HG03060 (cell line): ENCODE measurements around the gene PEX10.
A peak's percentile ranks its signal among the peaks of the same experiment; 100 is the strongest.
"Not testable (repeated sequence)": the region's sequence is repeated elsewhere in the genome, so short reads cannot be mapped to it uniquely, and the experiment has no call there.

Experiments
- ATAC-seq: cut with Tn5 transposase; IDR thresholded peaks from one replicate; pipeline ENCODE4 v1.9.1; 2021; ENCODE audit warnings: low read depth, moderate number of reproducible peaks; ENCODE audit not compliant: unreplicated experiment

PEX10 gene

DNA sequence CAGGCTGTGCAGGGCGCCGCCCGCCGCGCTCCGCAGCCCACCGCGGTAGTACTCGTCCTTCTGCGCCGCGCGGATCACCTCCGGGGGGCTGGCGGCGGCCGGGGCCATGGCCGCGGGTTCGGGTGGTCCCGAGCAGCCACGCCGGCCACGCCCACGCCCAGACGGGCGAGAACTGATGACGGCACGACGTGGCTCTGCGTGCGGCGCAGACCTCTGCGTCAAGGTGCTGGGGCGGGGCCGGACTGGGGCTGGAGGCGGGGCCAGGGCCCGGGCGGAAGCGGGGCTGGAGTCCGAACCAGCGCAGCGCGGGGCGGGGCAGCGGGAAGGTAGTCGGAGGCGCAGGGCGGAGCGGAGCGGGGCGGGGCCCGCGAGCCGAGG lies at the start of gene PEX10:
Gene PEX10, minus strand, starts transcription at position 170 of the 378 bp plus-strand sequence. Its CDS starts 62 bp downstream, at position 108.
- peak; percentile 56 for ATAC-seq

DNA sequence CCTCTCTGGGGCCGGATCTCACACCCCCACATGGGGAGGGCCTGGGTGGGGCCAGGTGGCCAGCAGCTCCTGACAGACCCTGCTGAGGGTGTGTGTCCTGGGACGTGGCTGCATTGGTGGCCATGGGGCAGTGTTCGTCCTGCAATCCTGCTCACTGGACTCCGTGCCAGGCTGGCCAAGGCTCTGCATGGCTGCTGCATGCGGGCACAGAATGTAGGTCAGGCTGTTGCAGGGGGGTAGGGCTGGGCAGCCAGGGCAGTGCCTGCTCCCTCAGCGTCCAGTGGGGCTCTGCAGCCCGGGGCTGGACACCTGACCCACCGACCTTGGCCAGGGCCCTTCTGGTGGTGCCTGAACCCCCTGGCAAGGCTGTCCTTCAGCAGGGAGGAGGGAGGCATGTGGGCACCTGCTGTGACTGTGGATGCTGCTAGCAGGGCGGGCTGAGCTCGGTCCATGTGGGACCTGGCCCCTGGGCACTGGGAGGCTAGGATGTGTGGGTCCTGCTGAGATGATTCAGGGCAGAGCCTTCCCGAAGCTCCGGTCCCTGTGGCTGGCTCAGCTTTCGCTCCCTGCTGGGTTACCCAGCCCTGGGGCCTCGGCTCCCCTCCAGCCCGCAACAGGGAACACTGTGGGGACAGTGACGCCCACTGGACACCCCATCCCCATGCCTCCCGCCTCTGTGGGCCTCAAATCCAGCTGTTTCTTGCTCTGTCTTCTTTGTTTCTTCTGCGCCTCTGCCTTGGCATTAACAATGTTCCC lies 48.8 kb upstream of the PEX10 start:
- no peak for ATAC-seq

DNA sequence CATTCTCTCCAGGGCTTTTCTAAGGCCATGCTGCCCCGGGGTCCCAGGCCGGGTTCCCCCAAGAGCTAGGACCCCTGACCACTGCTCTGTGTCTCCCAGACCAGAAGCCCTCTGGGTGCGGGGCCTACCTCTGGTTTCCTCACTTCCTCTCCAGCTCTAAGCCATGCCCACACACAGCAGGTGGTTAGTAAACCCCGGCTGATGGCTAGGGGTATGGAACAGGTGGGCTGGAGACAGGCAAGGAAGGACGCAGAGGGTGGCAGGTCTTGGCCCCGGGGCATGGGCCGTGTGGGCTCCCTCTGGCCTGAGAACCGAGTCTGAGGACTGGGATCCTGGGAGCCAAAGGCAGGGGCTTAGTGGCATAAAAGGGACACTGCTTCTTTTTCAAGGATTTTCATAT lies 47.8 kb upstream of the PEX10 start:
- ATAC-seq: no peak

DNA sequence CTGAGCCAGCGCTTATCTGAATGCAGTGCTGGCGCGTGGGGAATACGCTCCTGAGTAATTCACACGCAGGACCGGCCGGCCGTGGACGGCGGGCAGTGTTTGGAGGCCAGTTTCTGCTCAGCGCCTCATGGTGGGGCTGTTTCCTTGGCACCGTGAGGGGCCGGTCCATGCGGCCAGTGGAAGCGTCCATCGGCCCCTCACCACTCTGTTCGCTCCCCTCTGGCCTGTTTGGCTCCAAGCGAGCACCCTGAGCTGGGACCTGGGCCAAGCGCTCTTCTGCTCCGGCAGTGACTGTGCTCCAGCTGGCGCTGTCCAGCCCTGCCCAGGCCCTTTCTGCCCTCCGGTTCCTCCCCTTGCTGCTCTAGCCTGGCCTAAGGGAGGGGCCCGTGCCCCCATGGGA lies 47.4 kb upstream of the PEX10 start:
- no peak for ATAC-seq

DNA sequence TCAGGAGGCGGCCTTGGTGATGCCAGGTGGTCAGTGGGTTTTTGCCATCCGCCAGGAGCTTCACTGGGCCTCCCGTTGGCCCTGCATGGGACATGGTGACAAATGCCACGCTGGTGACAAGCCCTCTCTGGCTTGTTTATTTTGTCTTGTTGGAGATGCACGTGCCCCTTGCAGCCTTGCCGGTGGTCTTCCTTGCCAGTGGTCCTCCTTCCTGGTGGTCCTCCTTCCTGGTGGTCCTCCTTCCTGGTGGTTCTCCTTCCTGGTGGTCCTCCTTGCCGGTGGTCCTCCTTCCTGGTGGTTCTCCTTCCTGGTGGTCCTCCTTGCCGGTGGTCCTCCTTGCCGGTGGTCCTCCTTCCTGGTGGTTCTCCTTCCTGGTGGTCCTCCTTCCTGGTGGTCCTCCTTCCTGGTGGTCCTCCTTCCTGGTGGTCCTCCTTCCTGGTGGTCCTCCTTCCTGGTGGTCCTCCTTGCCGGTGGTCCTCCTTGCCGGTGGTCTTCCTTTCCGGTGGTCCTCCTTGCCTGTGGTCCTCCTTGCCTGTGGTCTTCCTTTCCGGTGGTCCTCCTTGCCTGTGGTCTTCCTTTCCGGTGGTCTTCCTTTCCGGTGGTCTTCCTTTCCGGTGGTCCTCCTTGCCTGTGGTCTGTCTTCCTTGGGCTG lies 46.9 kb upstream of the PEX10 start:
- not testable (repeated sequence) for ATAC-seq

DNA sequence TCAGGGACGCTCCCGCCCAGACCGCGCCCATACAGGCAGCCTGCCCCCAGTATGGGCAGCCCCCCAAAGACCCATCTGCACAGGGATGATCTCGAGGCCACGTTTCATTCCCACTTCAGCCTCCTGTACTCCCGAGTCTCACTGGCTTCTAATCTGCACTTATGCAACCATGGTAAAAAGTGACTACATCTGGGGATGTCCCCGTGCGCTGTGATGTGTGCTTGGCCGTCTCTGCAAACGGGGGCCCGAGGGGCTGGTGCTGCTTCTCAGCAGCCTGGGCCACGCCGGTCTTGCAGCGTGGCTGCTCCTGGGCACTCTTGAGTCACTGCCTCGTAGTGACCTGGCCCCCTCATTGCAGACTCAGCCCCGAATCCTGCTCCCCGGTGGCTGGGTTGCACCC lies 46.3 kb upstream of the PEX10 start:
- ATAC-seq: no peak

DNA sequence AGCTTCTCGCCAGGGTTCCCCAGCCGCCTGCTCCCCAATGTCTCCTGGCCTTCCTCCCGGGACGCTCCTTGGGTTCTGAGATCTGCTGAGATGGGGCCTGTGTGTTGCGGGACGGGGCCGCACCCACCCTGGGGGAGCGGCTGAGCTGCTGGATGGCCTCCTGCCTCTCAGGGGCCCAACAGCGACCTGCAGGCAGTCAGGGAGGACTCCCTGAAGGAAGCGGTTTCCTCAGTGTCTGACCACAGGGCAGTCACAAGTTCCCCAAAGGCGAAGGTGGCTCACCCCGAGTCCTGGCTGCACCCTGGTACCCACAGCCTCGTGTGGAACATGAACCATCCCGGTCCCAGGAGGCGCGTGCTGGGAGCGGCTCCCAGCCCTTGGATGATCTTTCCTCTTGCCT lies 45.1 kb upstream of the PEX10 start:
- ATAC-seq: no peak

DNA sequence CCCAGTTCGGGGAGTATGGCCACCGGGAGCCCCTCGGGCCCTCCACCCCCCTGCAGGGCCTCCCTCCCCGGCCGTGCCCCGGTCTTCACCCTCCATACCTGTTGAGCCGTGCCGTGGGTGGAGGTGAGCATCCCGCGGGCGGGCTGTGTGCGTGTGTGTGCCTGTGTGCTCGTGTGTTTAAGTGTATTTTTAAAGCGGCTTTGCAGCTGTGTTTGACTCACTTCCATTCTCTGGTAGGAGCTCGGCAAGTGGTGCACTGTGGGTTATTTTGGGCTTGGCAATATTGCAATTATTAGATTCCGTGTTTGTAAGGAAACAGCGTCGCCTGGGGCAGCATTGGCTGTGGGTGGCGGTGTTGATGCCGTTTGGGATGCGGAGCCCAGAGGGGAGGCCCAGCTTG lies 43.4 kb upstream of the PEX10 start:
- no peak for ATAC-seq

DNA sequence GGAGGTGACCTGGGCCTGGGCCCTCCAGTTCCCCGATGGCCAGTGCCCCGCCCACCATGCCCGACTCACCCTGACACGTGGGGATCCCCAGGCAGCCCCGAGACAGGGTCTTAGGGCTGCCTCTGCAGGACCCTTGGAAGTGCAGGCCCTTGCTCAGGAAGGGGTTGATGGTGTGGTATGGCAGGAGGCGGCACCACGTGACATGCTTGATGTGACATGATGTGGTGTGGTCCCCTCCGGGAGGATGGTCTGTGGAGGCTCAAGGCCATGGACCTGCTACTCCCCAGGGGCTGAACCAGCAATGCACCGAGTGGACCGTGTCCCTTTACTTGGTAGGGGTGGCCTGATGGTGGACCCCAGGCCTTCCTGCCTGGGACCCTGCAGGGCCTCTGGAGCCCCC lies 41.9 kb upstream of the PEX10 start:
- no peak for ATAC-seq

DNA sequence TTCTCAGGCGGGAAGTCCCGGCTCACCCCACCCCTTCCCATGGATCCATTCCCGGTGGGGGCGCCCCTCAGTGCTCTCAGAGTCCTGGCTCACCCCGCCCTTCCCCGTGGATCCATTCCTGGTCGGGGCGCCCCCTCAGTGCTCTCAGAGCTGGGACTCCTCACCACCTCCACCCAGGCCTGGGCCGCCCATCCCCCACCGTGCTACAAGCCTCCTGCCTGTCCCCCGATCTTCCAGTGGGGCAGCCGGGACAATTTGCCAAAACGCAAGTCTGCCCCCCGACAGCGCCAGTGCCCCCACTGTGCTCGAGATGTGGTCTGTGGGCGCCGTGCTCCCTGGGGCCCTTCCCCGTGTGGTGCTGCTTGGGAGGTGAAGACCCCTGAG lies 40.6 kb upstream of the PEX10 start:
- ATAC-seq: no peak

DNA sequence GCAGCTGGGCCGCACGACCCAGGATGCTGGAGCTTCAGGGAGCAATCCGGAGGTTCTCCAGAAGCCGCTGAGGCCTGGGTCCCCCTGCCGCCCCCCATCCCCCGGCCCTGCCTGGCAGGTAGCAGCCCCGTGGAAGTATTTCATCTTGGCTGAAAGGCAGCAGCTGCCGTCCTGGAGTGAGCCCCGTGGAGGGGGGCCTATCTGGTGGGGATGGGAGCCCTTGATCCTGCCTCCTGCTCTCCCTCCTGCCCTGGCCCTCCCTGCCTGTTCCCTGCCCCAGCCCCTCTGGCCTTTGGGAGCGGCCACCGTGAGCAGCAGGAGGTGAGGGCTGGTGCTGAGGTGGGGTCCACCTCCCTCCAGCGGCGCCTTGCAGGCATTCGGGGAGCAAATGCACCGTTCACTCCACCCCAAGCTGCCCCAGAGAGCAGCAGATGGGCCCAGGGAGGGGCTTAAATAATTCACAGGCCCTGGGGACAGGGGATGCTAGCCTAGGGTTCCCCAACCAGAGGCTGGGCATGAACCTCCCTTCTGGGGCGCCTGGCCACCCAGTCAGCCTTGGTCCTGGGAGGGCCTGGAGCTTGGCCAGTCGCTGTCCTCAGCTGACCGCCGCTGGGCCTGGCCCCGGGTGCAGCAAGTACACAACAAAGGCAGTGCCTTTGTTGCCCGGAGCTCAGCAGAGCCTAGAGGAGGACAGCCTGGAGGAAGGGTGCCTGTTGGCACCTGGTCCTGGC lies 40.0 kb upstream of the PEX10 start:
- ATAC-seq: no peak

DNA sequence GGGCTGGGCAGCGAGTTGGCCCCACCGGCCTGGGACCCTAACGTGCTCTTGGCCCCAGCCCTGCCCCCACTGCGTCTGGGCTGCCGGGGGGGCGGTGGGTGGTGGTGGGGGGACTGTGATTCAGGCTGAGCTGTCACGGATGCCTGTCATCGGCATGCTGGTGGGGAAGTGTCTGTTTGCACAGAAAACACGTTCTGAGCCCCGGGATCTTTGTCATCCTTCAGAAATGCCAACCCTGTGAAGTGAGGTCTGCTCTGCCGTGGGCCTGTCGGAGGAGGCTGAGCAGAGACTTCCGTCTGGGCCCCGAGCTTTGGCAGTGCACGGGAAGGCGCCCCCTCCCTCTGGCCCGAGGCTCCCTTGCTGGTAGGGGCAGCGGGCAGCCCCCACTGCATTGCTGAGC lies 39.4 kb upstream of the PEX10 start:
- no peak for ATAC-seq

DNA sequence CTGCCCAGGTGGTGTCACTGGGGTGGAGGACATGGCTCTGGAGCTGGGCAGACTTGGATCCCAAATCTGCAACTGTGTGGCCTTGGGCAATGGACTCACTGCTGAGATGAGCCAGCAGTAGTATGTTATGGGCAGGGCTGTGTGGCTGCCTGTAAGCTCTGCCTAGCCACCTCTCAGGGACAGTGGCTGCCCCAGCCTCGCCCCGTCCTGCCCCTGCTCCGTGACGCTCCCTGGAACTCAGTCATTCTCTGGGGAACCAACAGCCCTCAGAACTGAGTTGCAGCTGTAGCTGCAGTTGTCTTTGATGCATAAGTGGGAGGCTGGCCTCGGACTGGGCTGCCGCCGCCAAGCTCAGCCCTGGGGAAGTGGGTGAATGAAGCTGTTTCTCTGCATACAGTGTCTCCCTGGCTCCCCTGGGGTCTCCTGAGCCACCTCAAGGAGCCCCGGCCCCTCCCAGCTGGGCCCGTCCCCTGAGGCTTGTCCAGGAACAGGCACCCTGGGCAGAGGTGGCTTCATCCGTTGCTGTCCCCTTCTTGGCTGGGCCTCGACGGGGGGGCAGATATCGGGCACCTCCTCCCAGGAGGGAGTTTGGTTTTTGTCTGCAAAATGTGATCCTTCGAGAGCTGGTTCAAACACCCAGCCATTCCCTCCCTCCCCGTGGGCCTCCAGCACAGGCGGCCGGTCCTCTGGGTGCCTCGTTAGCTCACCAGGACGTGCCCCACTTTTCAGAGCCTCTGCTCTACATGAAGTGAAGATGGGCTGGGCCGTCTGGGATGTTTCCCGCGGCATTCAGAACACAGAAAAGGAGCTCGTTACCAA lies 37.5 kb upstream of the PEX10 start:
- ATAC-seq: no peak

DNA sequence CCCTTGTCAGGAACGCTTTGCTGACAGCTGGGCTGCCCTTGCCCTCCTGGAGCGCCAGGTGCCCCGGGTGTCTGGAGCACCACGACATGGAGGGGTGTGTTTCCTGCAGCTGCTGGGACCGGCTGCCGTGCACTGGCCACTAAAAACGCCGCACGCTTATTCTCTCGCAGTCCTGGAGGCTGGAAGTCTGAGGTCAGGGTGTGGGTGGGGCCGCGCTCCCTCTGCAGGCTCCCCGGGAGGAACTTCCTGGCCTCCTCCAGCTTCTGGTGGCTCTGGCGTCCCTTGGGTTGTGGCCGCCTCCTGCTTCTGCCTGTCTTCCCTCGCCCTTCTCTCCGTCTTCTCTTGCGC lies 35.7 kb upstream of the PEX10 start:
- no peak for ATAC-seq

DNA sequence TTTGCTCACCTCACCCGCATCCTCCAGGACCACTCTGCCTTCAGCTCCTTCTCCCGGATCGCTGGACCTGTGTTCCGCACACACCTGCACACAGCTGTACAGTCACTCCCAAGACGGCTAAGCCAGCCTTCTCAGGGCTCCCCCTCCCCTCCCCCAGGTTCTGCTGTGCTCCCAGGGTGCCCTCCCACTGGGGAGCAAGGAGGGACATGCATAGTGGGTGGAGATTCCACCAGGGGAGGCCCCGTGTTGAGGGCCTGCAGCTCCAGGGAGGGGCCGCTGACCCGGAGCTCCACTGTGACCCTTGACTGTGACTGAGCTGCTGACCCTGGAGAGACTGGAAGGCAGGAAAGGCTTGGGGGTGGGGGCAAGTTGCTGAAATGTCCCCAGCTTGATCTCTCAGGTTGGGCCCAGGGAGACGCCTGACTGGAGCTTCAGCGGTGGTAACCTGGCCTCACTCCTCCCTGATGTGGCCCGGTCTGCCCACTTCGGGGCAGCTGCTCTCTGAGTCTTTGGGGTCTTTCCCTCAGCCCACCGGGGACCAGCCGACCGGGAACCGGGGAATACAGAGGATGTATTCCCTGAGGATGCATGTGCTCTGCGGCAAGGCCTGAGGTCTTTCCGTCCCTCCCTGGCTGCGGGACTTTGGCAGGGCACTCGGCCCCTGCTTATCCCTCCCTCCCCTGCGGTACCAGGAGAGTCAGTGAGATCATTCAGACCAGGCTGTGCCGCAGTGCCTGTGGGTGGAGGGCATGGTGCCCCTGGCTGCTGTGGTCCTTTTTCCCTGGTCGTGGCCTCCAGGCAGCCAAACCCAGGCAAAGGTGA lies 35.1 kb upstream of the PEX10 start:
- ATAC-seq: no peak

DNA sequence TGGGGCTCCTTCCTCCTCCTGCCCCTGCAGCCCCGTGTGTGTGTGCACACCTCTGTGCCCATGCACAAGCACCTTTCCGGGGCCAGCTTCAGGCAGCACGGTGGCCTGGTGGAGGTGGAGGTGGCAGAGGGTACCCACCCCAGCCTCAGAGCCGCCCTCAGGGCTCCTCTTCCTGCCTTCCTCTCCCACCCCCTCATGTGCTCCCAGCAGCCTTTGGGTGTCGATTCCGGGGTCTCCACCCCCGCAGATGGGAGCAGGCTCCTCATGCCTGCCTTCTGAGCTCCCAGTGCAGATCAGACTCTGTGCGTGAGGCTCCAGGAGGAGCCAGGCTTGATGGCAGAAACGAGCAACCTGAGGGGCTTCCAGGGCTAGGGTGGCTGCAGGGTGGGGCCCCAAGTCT lies 34.5 kb upstream of the PEX10 start:
- no peak for ATAC-seq

DNA sequence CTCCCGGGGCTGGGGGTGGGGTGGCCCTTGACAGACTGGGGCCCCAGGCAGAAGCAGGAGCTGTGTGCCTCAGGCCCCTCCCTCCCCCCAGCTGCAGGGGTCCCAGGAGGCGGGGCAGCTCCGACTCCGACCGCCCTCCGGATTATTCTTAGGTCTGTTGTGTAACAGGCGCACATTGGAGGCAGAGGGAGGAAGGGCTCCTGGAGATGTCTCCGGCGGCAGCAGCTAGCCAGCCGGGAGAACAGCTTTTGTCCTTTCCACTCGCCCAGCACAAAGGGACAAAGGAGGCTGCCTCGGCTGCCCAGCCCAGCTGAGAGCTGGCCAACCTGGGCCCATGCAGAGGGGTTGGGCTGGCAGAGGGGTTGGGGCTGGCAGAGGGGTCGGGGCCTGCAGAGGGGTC lies 34.0 kb upstream of the PEX10 start:
- no peak for ATAC-seq

DNA sequence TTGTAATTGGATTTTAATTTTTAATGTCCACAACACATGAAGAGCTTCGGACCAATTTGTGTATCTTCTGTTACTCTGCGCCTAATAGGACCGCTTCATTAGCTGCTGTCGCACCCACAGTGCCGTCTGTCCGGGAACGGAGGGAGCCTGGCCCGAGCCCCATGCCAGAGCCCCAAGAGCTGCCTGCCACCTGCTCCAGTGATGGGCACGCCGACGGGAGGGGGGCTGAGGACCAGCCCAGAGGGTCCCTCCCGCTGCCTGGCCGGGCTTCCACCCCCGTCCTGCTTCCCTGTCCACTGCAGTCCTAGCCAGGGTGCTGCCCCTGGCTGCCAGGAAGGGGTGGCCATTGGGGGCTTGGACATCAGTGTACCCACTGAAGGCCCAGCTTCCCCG lies 33.5 kb upstream of the PEX10 start:
- no peak for ATAC-seq

DNA sequence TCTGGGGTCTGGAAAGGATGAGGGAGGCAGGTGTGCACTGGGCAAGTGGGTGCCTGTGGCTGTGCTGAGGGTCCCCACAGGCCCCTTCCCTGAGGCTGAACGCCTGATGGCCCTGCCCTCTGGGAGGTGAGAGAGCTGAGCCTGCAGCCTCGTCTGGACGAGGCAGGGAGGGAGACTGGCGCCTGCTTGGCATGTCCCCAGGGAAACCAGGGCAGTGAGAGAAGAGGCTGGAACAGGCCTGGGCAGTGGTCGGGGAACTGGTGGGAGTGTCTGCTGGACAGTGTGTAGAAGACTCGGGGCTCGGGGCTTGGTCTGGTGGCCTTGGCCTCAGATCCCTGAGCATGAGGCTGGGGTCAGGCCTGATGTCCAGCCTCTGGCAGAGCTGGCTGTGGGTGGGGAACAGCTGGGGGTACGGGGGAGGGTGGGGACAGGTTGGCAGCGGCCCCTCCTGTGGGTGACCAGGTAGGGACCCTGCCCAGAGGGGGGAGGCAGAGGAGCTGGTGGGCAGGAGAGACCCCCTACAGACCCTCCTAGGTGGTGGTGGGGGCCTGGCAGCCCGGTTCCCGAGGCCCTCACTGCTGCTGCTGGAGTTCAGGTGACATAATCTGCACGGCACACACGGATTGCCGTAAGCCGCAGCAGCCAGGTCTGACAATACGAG lies 32.9 kb upstream of the PEX10 start:
- ATAC-seq: no peak

DNA sequence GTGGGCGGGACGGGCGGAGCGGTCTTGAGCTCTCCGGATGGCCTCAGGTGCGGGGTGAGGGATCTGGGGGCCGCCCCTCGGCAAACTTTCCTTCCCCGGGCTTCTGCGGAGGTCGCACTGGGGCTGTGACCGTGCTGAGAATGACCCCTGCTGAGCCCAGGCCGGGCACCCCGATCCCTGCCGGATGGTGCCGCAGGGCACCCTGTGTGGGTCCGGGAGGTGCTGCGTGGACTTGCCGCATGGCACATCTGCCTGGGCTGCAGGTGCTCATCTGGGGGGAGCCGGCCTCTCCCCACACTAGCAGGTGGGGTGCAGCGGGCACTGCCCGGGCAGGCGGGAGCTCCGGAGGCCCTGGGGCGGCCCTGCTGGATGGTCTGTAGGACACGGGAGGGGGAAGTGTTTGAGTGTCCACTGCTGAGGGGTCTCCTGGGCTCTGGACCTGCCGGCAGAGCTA lies 31.8 kb upstream of the PEX10 start:
- no peak for ATAC-seq
